Bronchial epithelial cell (primary cell): ENCODE measurements around the gene VWDE. TPM values are rescaled to one million over a fixed set of nuclear protein-coding genes. Genes with fewer than 3 reads are reported as not detected.
A peak's percentile ranks its signal among the peaks of the same experiment; 100 is the strongest.

Experiments
- DNase-seq: peaks from one replicate; pipeline ENCODE4 v3.0.0-alpha.2; 2010; ENCODE audit warnings: low read depth
- FAIRE-seq: peaks from 2 replicates; lab custom pipeline; 2011; peaks lifted over from hg19 to GRCh38; lab: Jason Lieb, UNC
- H3K27me3 ChIP-seq: 2 replicates; pipeline ENCODE4 v1.5.1; 2011; ENCODE audit warnings: low read length; ENCODE audit not compliant: control insufficient read depth, insufficient read depth
- H3K36me3 ChIP-seq: 2 replicates; pipeline ENCODE4 v1.5.1; 2011; ENCODE audit warnings: low read length; ENCODE audit not compliant: control insufficient read depth, insufficient read depth
- H3K4me3 ChIP-seq: 2 replicates; pipeline ENCODE4 v1.5.1; 2011; ENCODE audit warnings: mild to moderate bottlenecking, low read depth, low read length, control low read depth
- total RNA-seq: library from RNA; depleted of rRNA; stranded (reverse); fragments of >200 nt; gene quantifications from 2 replicates; pipeline ENCODE4 v1.2.1, GENCODE V29; 2014
- TF ChIP-seq, protein P1 (sequence below): IDR thresholded peaks from 2 replicates; pipeline ENCODE4 v1.5.1; 2011; ENCODE audit warnings: mild to moderate bottlenecking, moderate library complexity, low read length, control low read depth, inconsistent platforms; ENCODE audit not compliant: insufficient read depth, severe bottlenecking

Gene VWDE
- total RNA-seq, 1 donor from 2014 or later: 1.1 TPM

DNA sequence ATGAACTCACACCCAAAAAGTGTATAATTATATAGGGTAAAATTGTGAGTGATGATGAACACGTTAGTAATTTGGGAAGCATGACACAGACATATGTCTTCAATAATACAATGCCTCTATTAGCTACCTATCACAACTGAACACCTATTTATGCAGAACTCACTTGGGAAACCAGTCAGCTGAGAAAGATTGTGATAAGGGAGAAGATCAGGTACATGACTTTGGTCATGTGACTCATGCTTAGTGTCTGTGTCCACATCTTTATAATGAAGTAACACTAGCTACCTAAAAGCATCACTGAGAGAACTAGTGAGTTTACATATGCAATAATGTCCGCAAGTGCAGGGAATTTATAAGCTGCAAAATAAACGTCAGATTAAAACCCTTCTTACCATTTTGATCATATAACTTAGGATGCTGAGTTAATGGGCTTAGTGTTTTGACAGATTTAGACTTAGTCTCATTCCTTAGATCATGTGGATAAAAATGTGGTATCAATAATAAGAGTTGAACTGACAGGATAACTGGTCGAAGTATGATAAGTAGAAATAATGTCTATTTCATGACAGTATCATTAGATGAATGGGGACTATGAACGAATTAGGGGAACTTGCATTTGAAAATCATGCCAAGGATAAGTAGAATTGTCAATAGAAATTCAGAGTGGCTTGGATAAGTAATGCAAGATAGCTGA, 11.6 kb downstream of the VWDE start:
- peak; percentile 26 for DNase-seq
- H3K27me3 ChIP-seq: no peaks in the 10 kb centered on the region
- H3K4me3 ChIP-seq: no peak overlapping the region
- no peaks in the 10 kb centered on the region for H3K36me3 ChIP-seq
- TF ChIP-seq, protein P1, sequence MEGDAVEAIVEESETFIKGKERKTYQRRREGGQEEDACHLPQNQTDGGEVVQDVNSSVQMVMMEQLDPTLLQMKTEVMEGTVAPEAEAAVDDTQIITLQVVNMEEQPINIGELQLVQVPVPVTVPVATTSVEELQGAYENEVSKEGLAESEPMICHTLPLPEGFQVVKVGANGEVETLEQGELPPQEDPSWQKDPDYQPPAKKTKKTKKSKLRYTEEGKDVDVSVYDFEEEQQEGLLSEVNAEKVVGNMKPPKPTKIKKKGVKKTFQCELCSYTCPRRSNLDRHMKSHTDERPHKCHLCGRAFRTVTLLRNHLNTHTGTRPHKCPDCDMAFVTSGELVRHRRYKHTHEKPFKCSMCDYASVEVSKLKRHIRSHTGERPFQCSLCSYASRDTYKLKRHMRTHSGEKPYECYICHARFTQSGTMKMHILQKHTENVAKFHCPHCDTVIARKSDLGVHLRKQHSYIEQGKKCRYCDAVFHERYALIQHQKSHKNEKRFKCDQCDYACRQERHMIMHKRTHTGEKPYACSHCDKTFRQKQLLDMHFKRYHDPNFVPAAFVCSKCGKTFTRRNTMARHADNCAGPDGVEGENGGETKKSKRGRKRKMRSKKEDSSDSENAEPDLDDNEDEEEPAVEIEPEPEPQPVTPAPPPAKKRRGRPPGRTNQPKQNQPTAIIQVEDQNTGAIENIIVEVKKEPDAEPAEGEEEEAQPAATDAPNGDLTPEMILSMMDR: no peak
- FAIRE-seq: no peak

GRCh38 chr7:12389089-12389700, 14.5 kb downstream of the VWDE start:
- peak; percentile 65 for DNase-seq
- FAIRE-seq: no peak
- no peaks in the 10 kb centered on the region for H3K36me3 ChIP-seq
- no peak overlapping the region for H3K4me3 ChIP-seq
- TF ChIP-seq, protein P1: peak; percentile 81
- no peaks in the 10 kb centered on the region for H3K27me3 ChIP-seq

GRCh38 chr7:12386313-12386740, 17.3 kb downstream of the VWDE start:
- DNase-seq (no peak), FAIRE-seq (no peak)
- TF ChIP-seq, protein P1: no peak
- Histone ChIP-seq H3K27me3 (no peaks in the 10 kb centered on the region), H3K36me3 (no peaks in the 10 kb centered on the region), H3K4me3 (no peak overlapping the region)

DNA sequence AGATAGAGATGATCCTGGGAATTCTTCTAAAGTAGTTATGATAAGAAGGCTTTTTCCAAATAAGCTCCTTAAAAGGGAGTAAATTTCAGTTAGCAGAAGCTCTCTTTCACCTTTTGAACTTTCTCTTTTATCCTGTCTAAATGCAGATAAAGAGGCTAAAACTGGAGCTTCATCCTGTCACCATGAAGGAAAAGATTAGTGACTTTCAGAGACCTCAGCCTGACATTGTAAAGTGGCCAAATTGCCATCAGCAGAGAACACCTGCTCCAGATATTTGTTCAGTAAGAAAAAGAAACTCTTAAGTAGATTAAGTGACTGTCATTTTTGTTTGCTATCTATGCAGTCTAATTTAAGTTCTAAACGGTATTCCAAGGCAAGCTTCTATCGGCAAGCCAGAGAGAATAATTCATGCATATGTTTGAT, 18.3 kb downstream of the VWDE start:
- FAIRE-seq: no peak

DNA sequence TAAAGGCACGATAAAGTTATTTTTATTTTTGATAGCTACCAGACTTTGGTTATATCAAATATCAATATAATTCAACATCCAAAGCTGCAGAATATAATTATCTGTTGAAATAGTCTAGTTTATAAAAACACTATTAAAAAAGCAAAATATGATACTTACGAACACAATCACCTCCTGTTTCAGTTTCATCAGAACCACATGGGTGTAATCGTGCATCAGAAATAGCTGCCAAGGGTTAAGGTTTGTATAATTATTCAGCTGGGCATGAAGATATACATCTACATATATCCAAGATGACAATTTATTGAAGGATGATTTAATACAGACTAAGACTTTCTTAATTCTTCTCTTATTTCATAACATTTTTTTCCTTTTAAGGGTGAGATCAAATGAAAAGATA, 20.3 kb downstream of the VWDE start:
- no peaks in the 10 kb centered on the region for H3K27me3 ChIP-seq
- no peak overlapping the region for H3K4me3 ChIP-seq
- H3K36me3 ChIP-seq: no peaks in the 10 kb centered on the region
- TF ChIP-seq, protein P1: no peak
- FAIRE-seq (no peak), DNase-seq (no peak)

More for the DNA sequence above, 18.3 kb downstream of the VWDE start:
- TF ChIP-seq, protein P1: no peak
- H3K27me3 ChIP-seq: no peaks in the 10 kb centered on the region
- H3K4me3 ChIP-seq: no peak overlapping the region
- no peaks in the 10 kb centered on the region for H3K36me3 ChIP-seq
- DNase-seq: no peak
